ENCODE results near the gene HOXB9. TPM values are rescaled to one million over a fixed set of nuclear protein-coding genes. Genes with fewer than 3 reads are reported as not detected.

The HOXB9 gene
- polyA plus RNA-seq, 1 experiment, result not detected

GRCh38 chr17:48596000-48596734 is 30.0 kb downstream of the HOXB9 start:
- H3K4me3 ChIP-seq (ENCODE audit: low read depth, low read length), result no peak overlapping the region
- CTCF ChIA-PET, result interaction anchor here (0.5 to 1.9 kb wide), 4 partner anchors 113 to 447 kb away, joined by 3 to 6 read pairs (median 4); no protein-coding TSS in a partner anchor
- H3K27me3 ChIP-seq (ENCODE audit: control insufficient read depth, insufficient read depth, low read length), result peaks cover 87% of the 10 kb centered on the region

GRCh38 chr17:48595278-48595999 is 30.7 kb downstream of the HOXB9 start:
- no peak for DNase-seq (ENCODE audit: low read depth)
- Histone ChIP-seq H3K4me3 (ENCODE audit: low read depth, low read length) (no peak overlapping the region), H3K27me3 (ENCODE audit: control insufficient read depth, insufficient read depth, low read length) (peaks cover 87% of the 10 kb centered on the region), H3K36me3 (ENCODE audit: control insufficient read depth, insufficient read depth, low read length) (no peaks in the 10 kb centered on the region)
- POLR2A ChIA-PET, result no interaction called here
- CTCF ChIA-PET, result interaction anchor here (0.7 to 3.6 kb wide), 9 partner anchors 10 to 380 kb away, joined by 3 to 29 read pairs (median 4); no protein-coding TSS in a partner anchor
- no peak for TF ChIP-seq CTCF (IDR thresholded peaks at IDR 0.05; ENCODE audit: insufficient read depth, low read depth, low read length)

More at GRCh38 chr17:48596000-48596734, 30.0 kb downstream of the HOXB9 start:
- POLR2A ChIA-PET, result no interaction called here
- DNase-seq (ENCODE audit: low read depth), result no peak
- TF ChIP-seq CTCF (IDR thresholded peaks at IDR 0.05; ENCODE audit: insufficient read depth, low read depth, low read length), result no peak
- no peaks in the 10 kb centered on the region for H3K36me3 ChIP-seq (ENCODE audit: control insufficient read depth, insufficient read depth, low read length)

GRCh38 chr17:48594538-48595277 is 31.4 kb downstream of the HOXB9 start:
- TF ChIP-seq CTCF (IDR thresholded peaks at IDR 0.05; ENCODE audit: insufficient read depth, low read depth, low read length), result no peak
- Histone ChIP-seq H3K27me3 (ENCODE audit: control insufficient read depth, insufficient read depth, low read length) (peaks cover 87% of the 10 kb centered on the region), H3K36me3 (ENCODE audit: control insufficient read depth, insufficient read depth, low read length) (no peaks in the 10 kb centered on the region), H3K4me3 (ENCODE audit: low read depth, low read length) (no peak overlapping the region)
- DNase-seq (ENCODE audit: low read depth), result no peak
- CTCF ChIA-PET, result interaction anchor here (0.6 to 3.6 kb wide), 12 partner anchors 11 to 380 kb away, joined by 3 to 29 read pairs (median 4); no protein-coding TSS in a partner anchor
- POLR2A ChIA-PET, result no interaction called here

GRCh38 chr17:48593840-48594537 is 32.2 kb downstream of the HOXB9 start:
- H3K4me3 ChIP-seq (ENCODE audit: low read depth, low read length), result no peak overlapping the region
- H3K27me3 ChIP-seq (ENCODE audit: control insufficient read depth, insufficient read depth, low read length), result peaks cover 86% of the 10 kb centered on the region
- no peaks in the 10 kb centered on the region for H3K36me3 ChIP-seq (ENCODE audit: control insufficient read depth, insufficient read depth, low read length)
- POLR2A ChIA-PET, result no interaction called here
- DNase-seq (ENCODE audit: low read depth), result no peak
- CTCF ChIA-PET, result interaction anchor here (0.6 to 3.6 kb wide), 15 partner anchors 11 to 379 kb away, joined by 3 to 29 read pairs (median 5); no protein-coding TSS in a partner anchor
- TF ChIP-seq CTCF (IDR thresholded peaks at IDR 0.05; ENCODE audit: insufficient read depth, low read depth, low read length), result peak; percentile 76

Measured in BJ (cell line).